ENCODE results near the gene APOL4.

The APOL4 gene

GRCh38 chr22:36144886-36145541 is 56.6 kb downstream of the APOL4 start:
- peaks cover 0 to 21% (median 4%) of the 10 kb centered on the region in 4 donors for H3K4me1 ChIP-seq
- intact Hi-C loops (cut with DNase I; ENCODE audit: low total_unique reads) = loop anchor here (2.0 kb wide), 1 partner anchor 36 kb away; no protein-coding TSS in a partner anchor
- H3K27me3 ChIP-seq = no peaks in the 10 kb centered on the region
- TF ChIP-seq, protein P1, sequence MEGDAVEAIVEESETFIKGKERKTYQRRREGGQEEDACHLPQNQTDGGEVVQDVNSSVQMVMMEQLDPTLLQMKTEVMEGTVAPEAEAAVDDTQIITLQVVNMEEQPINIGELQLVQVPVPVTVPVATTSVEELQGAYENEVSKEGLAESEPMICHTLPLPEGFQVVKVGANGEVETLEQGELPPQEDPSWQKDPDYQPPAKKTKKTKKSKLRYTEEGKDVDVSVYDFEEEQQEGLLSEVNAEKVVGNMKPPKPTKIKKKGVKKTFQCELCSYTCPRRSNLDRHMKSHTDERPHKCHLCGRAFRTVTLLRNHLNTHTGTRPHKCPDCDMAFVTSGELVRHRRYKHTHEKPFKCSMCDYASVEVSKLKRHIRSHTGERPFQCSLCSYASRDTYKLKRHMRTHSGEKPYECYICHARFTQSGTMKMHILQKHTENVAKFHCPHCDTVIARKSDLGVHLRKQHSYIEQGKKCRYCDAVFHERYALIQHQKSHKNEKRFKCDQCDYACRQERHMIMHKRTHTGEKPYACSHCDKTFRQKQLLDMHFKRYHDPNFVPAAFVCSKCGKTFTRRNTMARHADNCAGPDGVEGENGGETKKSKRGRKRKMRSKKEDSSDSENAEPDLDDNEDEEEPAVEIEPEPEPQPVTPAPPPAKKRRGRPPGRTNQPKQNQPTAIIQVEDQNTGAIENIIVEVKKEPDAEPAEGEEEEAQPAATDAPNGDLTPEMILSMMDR (IDR thresholded peaks at IDR 0.05) = peak; percentile 76 to 86
- H3K4me3 ChIP-seq = no peak overlapping the region
- H3K27ac ChIP-seq = no peak overlapping the region
- H3K9me3 ChIP-seq = no peaks in the 10 kb centered on the region
- DNase-seq = peak; percentile 63 to 78
- peaks cover 5 to 51% (median 47%) of the 10 kb centered on the region in 3 donors for H3K36me3 ChIP-seq

DNA sequence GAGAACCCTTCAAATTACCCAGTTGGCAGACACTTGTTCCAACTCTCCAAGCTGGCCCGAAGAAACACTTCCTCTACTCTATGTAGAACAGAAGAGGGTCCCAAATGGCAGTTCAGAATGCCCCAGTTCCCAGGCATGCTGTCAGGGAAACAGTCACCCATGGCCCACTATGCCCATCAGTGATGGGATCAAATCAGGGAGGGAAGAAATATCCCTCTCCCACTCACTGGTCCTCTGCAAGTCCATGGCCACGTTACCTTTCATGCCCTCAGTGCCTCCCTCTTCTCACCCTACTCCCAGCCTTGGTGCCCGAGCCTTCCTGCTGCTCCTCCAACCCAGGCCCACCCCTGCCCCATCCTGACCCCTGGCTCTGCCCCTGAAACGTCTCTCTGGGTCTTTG is 57.7 kb downstream of the APOL4 start:
- DNase-seq = no peak
- Histone ChIP-seq H3K4me1 (peaks cover 0 to 11% (median 2%) of the 10 kb centered on the region in 4 donors), H3K9me3 (no peaks in the 10 kb centered on the region), H3K27ac (no peak overlapping the region), H3K27me3 (no peaks in the 10 kb centered on the region), H3K36me3 (peaks cover 4 to 47% (median 47%) of the 10 kb centered on the region in 3 donors), H3K4me3 (no peak overlapping the region)
- TF ChIP-seq, protein P1 (IDR thresholded peaks at IDR 0.05) = no peak
- intact Hi-C loops (cut with DNase I; ENCODE audit: low total_unique reads) = loop anchor here (2.0 kb wide), 1 partner anchor 37 kb away; no protein-coding TSS in a partner anchor

DNA sequence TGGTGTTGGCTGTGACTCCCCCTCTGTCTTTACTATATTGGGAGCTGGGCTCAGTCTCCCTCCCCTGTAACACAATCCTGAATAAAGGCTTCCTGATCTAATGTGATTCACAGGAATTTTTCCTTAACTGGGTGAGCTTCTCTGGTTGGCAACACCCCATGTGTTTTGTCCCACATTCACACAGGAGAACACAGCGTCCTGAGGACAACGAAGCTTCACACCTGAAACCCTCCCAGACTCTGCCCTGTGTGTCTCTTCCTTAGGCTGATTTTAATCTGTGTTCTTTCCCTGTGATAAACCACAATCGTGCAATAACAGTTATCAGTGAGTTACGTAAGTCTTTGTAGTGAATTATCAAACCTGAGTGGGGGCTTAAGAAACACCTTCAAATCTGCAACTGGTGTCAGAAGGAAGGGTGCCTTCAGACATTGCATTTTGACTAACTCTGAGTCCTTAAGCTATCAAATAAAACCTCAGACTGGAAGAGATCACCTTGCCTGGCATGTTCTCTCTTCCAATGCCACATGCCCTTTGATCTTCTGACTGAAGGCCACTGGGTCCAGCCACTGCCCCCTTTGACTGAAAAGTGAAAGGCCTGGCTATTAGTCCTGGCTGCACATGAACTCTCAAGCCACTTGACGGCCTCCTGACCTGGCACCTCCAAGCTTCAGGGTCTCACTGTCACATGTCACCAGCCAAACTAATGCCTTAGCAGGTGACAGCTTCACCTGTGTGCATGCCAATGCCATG is 58.4 kb downstream of the APOL4 start:
- Histone ChIP-seq H3K27me3 (no peaks in the 10 kb centered on the region), H3K36me3 (peaks cover 0 to 40% (median 40%) of the 10 kb centered on the region in 3 donors), H3K4me3 (no peak overlapping the region), H3K27ac (no peak overlapping the region), H3K9me3 (no peaks in the 10 kb centered on the region), H3K4me1 (peaks cover 0 to 8% (median 2%) of the 10 kb centered on the region in 4 donors)
- DNase-seq = no peak
- intact Hi-C loops (cut with DNase I; ENCODE audit: low total_unique reads) = no loop called here
- TF ChIP-seq, protein P1 (IDR thresholded peaks at IDR 0.05) = no peak

- H3K27ac ChIP-seq = no peak overlapping the region
- DNase-seq = no peak
- peaks cover 0 to 8% (median 2%) of the 10 kb centered on the region in 4 donors for H3K4me1 ChIP-seq
- intact Hi-C loops (cut with DNase I; ENCODE audit: low total_unique reads) = no loop called here
- TF ChIP-seq, protein P1 (IDR thresholded peaks at IDR 0.05) = no peak
- H3K9me3 ChIP-seq = no peaks in the 10 kb centered on the region
- H3K27me3 ChIP-seq = no peaks in the 10 kb centered on the region
- H3K4me3 ChIP-seq = no peak overlapping the region
- peaks cover 0 to 36% (median 31%) of the 10 kb centered on the region in 3 donors for H3K36me3 ChIP-seq
These were observed 60.1 kb downstream of the APOL4 start for GRCh38 chr22:36141481-36141880.

Measured in tibial artery (tissue), 4 donors.